Nephron (organoid): ENCODE data around the gene EIF6.

Source experiments
- H3K27ac Mint-ChIP-seq, 3 experiments: 2 replicates each; pipeline ENCODE4 v1.8.0; 2020; ENCODE audit warnings: mixed read lengths in 3 of 3, mild to moderate bottlenecking in 2 of 3, moderate library complexity in 1 of 3
- H3K27me3 Mint-ChIP-seq: 2 replicates; pipeline ENCODE4 v1.8.0; 2021; ENCODE audit warnings: low read depth, mild to moderate bottlenecking, moderate library complexity, mixed read lengths
- H3K36me3 Mint-ChIP-seq: 2 replicates; pipeline ENCODE4 v1.8.0; 2020; ENCODE audit warnings: low read depth, mixed read lengths
- H3K4me1 Mint-ChIP-seq: 2 replicates; pipeline ENCODE4 v1.8.0; 2020; ENCODE audit warnings: mixed read lengths
- H3K4me3 Mint-ChIP-seq, 3 experiments: 2 replicates each; pipeline ENCODE4 v1.8.0; 2020; ENCODE audit warnings: mild to moderate bottlenecking in 3 of 3, mixed read lengths in 3 of 3, moderate library complexity in 2 of 3
- H3K9me3 Mint-ChIP-seq: 2 replicates; pipeline ENCODE4 v1.8.0; 2020; ENCODE audit warnings: mixed read lengths
- CTCF ChIP-seq, 3 experiments: fragments of 200-600 bp; sonication (generic); IDR thresholded peaks; one replicate each; pipeline ENCODE4 v1.5.0; 2021; ENCODE audit warnings: antibody characterized with exemption in 3 of 3; ENCODE audit not compliant: unreplicated experiment in 3 of 3

The EIF6 gene

DNA sequence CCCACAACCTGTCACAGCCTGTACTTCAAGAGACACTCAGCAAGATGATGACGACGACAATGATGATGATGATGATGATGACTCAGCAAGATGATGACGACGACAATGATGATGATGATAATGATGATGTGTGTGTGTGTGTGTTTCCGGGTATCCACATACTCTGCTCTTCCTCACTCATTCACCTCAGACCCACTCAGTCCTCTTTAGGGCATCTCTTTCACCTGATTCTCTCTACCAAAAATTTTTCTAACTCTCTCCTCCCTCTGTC lies 1.2 kb upstream of the EIF6 start:
- no peaks in the 10 kb centered on the region for H3K9me3 Mint-ChIP-seq
- H3K4me3 Mint-ChIP-seq, result peak overlapping the region; percentile 88 to 92 (median 92)
- peak overlapping the region; percentile 71 to 97 (median 81) for H3K27ac Mint-ChIP-seq
- TF ChIP-seq CTCF (IDR thresholded peaks at IDR 0.05; ENCODE audit: unreplicated experiment in 3 of 3), result no peak
- H3K27me3 Mint-ChIP-seq, result peaks cover 7% of the 10 kb centered on the region
- peaks cover 10% of the 10 kb centered on the region for H3K36me3 Mint-ChIP-seq
- H3K4me1 Mint-ChIP-seq, result peaks cover 25% of the 10 kb centered on the region

DNA sequence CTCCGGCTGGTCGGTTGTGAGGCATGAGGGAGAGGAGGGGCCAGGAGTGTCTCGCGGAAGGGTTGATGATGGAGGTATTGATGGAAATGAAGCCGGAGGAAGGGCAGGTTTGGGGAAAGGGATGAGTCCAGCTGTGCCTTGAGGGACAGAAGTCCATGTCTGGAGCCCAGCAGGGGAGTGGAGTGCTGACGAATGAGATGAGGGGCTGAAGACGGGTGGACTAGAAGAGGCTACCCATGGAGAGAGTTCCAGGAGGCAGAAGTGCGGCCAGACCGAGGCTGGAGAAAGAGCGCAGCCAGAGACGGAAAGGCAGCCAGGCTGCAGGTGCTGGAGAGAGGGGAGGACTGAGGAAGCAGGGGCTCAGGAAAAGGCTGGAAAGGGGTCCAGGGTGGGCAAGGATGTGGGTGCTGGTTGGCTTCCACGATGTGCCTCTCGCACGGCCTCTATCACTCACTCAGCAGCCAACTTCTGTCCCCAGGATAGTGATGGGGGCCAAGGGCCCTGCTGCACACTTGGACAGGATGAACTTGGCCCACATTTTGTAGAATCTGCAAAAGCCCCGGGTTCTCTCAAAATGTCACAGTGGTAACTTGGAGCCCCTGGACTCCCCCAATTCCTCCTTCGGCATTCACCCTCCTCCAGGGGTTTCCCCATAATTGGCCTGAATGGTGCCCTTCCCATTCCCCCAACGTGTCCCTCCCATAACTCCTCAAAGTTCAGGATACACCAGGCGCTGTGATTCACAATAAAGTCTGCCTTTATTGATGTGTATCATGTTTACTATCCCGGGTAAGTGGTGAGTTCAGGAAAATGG lies 627 bp upstream of the EIF6 start:
- H3K36me3 Mint-ChIP-seq, result peaks cover 14% of the 10 kb centered on the region
- peak overlapping the region; percentile 81 to 97 (median 95) for H3K27ac Mint-ChIP-seq
- H3K27me3 Mint-ChIP-seq, result peaks cover 7% of the 10 kb centered on the region
- no peak for TF ChIP-seq CTCF (IDR thresholded peaks at IDR 0.05; ENCODE audit: unreplicated experiment in 3 of 3)
- peak overlapping the region; percentile 88 to 92 (median 92) for H3K4me3 Mint-ChIP-seq
- no peaks in the 10 kb centered on the region for H3K9me3 Mint-ChIP-seq
- H3K4me1 Mint-ChIP-seq, result peaks cover 25% of the 10 kb centered on the region

- peaks cover 29% of the 10 kb centered on the region for H3K36me3 Mint-ChIP-seq
- H3K4me1 Mint-ChIP-seq, result peaks cover 25% of the 10 kb centered on the region
- H3K27ac Mint-ChIP-seq, result peak overlapping the region; percentile 81 to 95 (median 91)
- H3K4me3 Mint-ChIP-seq, result peak overlapping the region; percentile 88 to 92 (median 92)
- H3K27me3 Mint-ChIP-seq, result peaks cover 3% of the 10 kb centered on the region
- H3K9me3 Mint-ChIP-seq, result no peaks in the 10 kb centered on the region
- no peak for TF ChIP-seq CTCF (IDR thresholded peaks at IDR 0.05; ENCODE audit: unreplicated experiment in 3 of 3)
Measured at GRCh38 chr20:35283441-35284266, 918 bp downstream of the EIF6 start.

DNA sequence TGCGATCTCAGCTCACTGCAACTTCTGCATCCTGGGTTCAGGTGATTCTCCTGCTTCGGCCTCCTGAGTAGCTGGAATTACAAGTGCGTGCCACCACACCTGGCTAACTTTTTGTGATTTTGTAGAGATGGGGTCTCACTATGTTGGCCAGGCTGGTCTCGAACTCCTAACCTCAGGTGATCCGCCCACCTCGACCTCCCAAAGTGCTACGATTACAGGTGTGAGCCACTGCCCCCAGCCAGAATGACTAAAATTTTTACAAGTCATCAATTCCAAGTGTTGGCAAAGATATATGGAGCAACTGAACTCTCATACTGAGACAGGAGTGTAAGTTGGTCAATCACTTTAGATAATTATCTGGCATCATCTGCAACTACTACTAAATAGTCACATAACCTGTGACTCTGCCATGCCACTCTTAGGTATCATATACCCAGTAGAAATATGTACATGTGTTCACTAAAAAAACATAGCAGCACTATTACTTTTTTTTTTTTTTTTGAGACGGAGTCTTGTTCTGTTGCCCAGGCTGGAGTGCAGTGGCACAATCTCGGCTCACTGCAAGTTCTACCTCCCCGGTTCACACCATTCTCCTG lies 3.0 kb downstream of the EIF6 start:
- Mint-ChIP-seq H3K27me3 (peaks cover 3% of the 10 kb centered on the region), H3K4me1 (peaks cover 25% of the 10 kb centered on the region), H3K4me3 (peak overlapping the region; percentile 3 to 53 (median 50)), H3K27ac (no peak overlapping the region), H3K9me3 (no peaks in the 10 kb centered on the region), H3K36me3 (peaks cover 35% of the 10 kb centered on the region)
- no peak for TF ChIP-seq CTCF (IDR thresholded peaks at IDR 0.05; ENCODE audit: unreplicated experiment in 3 of 3)

- Mint-ChIP-seq H3K27me3 (peaks cover 3% of the 10 kb centered on the region), H3K4me3 (peak overlapping the region; percentile 51 to 83 (median 74)), H3K27ac (peak overlapping the region; percentile 4 to 77 (median 42)), H3K4me1 (peaks cover 17% of the 10 kb centered on the region), H3K9me3 (no peaks in the 10 kb centered on the region), H3K36me3 (peaks cover 35% of the 10 kb centered on the region)
- TF ChIP-seq CTCF (IDR thresholded peaks at IDR 0.05; ENCODE audit: unreplicated experiment in 3 of 3), result no peak
Measured at GRCh38 chr20:35280523-35280922, 4.0 kb downstream of the EIF6 start.
